Measurements from ENCODE around the gene FASN. TPM values are rescaled to one million over a fixed set of nuclear protein-coding genes. Genes with fewer than 3 reads are reported as not detected.

FASN gene
- total and polyA plus RNA-seq, 2 of the 4 experiments (the other 2 are of a cell fraction), result 12.4 to 56.0 TPM

DNA sequence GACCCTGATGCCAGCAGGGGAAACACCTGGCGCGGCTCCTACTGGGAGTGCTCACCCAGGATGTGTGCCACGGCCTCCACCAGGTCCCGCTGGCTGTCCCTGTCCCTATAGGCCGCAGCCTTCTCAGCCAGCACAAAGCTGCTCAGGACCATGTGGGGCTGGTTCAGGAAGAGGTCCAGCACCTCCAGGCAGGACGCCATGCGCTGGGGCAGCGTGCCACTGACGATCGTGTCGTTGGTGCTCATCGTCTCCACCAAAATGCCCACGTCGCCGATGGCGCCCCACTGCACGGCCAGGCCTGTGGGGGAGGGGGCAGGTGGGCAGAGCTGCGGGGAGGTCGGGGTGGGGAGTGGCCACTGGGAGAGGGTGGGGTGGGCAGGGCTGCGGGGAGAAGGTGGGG is 16.5 kb downstream of the FASN start:
- Histone ChIP-seq H2AK9ac (replicated peaks; ENCODE audit: low read depth, low read length, poor library complexity) (no peak overlapping the region), H3K9me1 (ENCODE audit: insufficient read depth, low read length) (no peaks in the 10 kb centered on the region), H2BK20ac (ENCODE audit: low read depth, low read length) (no peak overlapping the region), H2AK5ac (ENCODE audit: low read depth, low read length) (no peak overlapping the region), H4K91ac (ENCODE audit: insufficient read depth, low read depth, low read length) (no peak overlapping the region), H3K4ac (ENCODE audit: low read depth, low read length) (no peak overlapping the region), H3K56ac (ENCODE audit: extremely low read depth, insufficient read depth, low read length) (no peak overlapping the region), H3K4me3 (ENCODE audit: insufficient read depth, low read depth, low read length) (no peak overlapping the region), H3K27me3 (ENCODE audit: control insufficient read depth, insufficient read depth, low read length) (no peaks in the 10 kb centered on the region), H2BK15ac (ENCODE audit: low read depth, low read length) (no peak overlapping the region), H3K79me1 (ENCODE audit: low read depth in 1 of 2, low read length in 2 of 2) (no peaks in the 10 kb centered on the region), H2AFZ (replicated peaks; ENCODE audit: low read length, poor library complexity) (no peak overlapping the region), H3K23ac (ENCODE audit: low read depth, low read length) (no peak overlapping the region), H3K14ac (replicated peaks; ENCODE audit: low read depth, low read length) (no peak overlapping the region), H2BK120ac (ENCODE audit: low read depth, low read length) (no peak overlapping the region), H3K9me3 (ENCODE audit: control insufficient read depth, insufficient read depth, low read length) (no peaks in the 10 kb centered on the region), H3K18ac (ENCODE audit: low read depth, low read length) (no peak overlapping the region), H3K4me2 (ENCODE audit: low read depth, low read length) (no peak overlapping the region), H4K5ac (ENCODE audit: low read depth, low read length) (no peak overlapping the region), H3K36me3 (ENCODE audit: control insufficient read depth, insufficient read depth, low read length) (peaks cover 74% of the 10 kb centered on the region), H2BK5ac (ENCODE audit: low read depth, low read length, poor library complexity, severe bottlenecking) (no peak overlapping the region), H3K9ac (ENCODE audit: low read depth, low read length) (no peak overlapping the region), H4K8ac (ENCODE audit: low read depth in 2 of 2, low read length in 2 of 2) (no peak overlapping the region), H3K27ac (ENCODE audit: insufficient read depth, low read length) (no peak overlapping the region), H3K4me1 (ENCODE audit: control insufficient read depth, insufficient read depth, low read length) (no peaks in the 10 kb centered on the region), H4K20me1 (ENCODE audit: insufficient read depth, low read length) (no peaks in the 10 kb centered on the region; the same call in none of the 2 replicates)
- dilution Hi-C loops (cut with HindIII; ENCODE audit: low sequenced_read_pairs, unreplicated experiment) (no loop called here), in situ Hi-C loops (cut with MboI; ENCODE audit: low sequenced_read_pairs) (no loop called here), intact Hi-C loops (cut with micrococcal nuclease) (no loop called here)
- POLR2A ChIA-PET (ENCODE audit: unreplicated experiment), result no interaction called here
- no peak for TF ChIP-seq RAD21 (IDR thresholded peaks at IDR 0.05; ENCODE audit: low read length)
- no peak for TF ChIP-seq CHD1 (IDR thresholded peaks at IDR 0.05; ENCODE audit: low read depth, low read length)
- TF ChIP-seq FOS (IDR thresholded peaks at IDR 0.05; ENCODE audit: low read depth, low read length), result no peak
- TF ChIP-seq, protein P1, sequence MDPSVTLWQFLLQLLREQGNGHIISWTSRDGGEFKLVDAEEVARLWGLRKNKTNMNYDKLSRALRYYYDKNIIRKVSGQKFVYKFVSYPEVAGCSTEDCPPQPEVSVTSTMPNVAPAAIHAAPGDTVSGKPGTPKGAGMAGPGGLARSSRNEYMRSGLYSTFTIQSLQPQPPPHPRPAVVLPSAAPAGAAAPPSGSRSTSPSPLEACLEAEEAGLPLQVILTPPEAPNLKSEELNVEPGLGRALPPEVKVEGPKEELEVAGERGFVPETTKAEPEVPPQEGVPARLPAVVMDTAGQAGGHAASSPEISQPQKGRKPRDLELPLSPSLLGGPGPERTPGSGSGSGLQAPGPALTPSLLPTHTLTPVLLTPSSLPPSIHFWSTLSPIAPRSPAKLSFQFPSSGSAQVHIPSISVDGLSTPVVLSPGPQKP (IDR thresholded peaks at IDR 0.05; ENCODE audit: borderline replicate concordance, low read depth, low read length), result no peak
- TF ChIP-seq BHLHE40 (IDR thresholded peaks at IDR 0.05; ENCODE audit: low read depth, low read length), result no peak
- no peak for TF ChIP-seq RFX5 (IDR thresholded peaks at IDR 0.05; ENCODE audit: low read depth, low read length)
- TF ChIP-seq RCOR1 (IDR thresholded peaks at IDR 0.05; ENCODE audit: insufficient replicate concordance, low read length), result no peak
- TF ChIP-seq CEBPB (IDR thresholded peaks at IDR 0.05; ENCODE audit: low read depth, low read length), result no peak
- TF ChIP-seq NFE2L2 (IDR thresholded peaks at IDR 0.05; ENCODE audit: low read depth, low read length), result no peak
- TF ChIP-seq SMC3 (IDR thresholded peaks at IDR 0.05; ENCODE audit: low read depth, low read length), result no peak
- no peak for TF ChIP-seq MAFK (IDR thresholded peaks at IDR 0.05; ENCODE audit: low read depth, low read length)
- no peak for TF ChIP-seq MXI1 (IDR thresholded peaks at IDR 0.05; ENCODE audit: borderline replicate concordance, low read depth, low read length)
- TF ChIP-seq, protein P2, sequence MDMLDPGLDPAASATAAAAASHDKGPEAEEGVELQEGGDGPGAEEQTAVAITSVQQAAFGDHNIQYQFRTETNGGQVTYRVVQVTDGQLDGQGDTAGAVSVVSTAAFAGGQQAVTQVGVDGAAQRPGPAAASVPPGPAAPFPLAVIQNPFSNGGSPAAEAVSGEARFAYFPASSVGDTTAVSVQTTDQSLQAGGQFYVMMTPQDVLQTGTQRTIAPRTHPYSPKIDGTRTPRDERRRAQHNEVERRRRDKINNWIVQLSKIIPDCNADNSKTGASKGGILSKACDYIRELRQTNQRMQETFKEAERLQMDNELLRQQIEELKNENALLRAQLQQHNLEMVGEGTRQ (IDR thresholded peaks at IDR 0.05; ENCODE audit: low read depth, low read length), result no peak
- TF ChIP-seq MAZ (IDR thresholded peaks at IDR 0.05; ENCODE audit: borderline replicate concordance, low read depth, low read length), result no peak
- TF ChIP-seq, protein P3, sequence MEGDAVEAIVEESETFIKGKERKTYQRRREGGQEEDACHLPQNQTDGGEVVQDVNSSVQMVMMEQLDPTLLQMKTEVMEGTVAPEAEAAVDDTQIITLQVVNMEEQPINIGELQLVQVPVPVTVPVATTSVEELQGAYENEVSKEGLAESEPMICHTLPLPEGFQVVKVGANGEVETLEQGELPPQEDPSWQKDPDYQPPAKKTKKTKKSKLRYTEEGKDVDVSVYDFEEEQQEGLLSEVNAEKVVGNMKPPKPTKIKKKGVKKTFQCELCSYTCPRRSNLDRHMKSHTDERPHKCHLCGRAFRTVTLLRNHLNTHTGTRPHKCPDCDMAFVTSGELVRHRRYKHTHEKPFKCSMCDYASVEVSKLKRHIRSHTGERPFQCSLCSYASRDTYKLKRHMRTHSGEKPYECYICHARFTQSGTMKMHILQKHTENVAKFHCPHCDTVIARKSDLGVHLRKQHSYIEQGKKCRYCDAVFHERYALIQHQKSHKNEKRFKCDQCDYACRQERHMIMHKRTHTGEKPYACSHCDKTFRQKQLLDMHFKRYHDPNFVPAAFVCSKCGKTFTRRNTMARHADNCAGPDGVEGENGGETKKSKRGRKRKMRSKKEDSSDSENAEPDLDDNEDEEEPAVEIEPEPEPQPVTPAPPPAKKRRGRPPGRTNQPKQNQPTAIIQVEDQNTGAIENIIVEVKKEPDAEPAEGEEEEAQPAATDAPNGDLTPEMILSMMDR (conservative IDR thresholded peaks at IDR 0.05; ENCODE audit: low read depth, low read length), result no peak
- no peak for TF ChIP-seq POLR2A (IDR thresholded peaks at IDR 0.05; ENCODE audit: low read depth, low read length)
- WGBS, 2 experiments (ENCODE audit: extremely low coverage in 2 of 2, insufficient read length in 1 of 2), result 97% methylated on average over 11 of the region's 20 CpGs; no CpG with 5 or more reads in 1 of the 2 experiments
- CTCF ChIA-PET, result no interaction called here
- DNase-seq (no peak), ATAC-seq (ENCODE audit: low read depth) (no peak)
- no TSS peak for BruUV-seq (replicated peaks)
